ENCODE measurements around the gene FUT6. TPM values are rescaled to one million over a fixed set of nuclear protein-coding genes. Genes with fewer than 3 reads are reported as not detected.

FUT6 gene
- total and polyA plus RNA-seq, 5 donors = not detected

DNA sequence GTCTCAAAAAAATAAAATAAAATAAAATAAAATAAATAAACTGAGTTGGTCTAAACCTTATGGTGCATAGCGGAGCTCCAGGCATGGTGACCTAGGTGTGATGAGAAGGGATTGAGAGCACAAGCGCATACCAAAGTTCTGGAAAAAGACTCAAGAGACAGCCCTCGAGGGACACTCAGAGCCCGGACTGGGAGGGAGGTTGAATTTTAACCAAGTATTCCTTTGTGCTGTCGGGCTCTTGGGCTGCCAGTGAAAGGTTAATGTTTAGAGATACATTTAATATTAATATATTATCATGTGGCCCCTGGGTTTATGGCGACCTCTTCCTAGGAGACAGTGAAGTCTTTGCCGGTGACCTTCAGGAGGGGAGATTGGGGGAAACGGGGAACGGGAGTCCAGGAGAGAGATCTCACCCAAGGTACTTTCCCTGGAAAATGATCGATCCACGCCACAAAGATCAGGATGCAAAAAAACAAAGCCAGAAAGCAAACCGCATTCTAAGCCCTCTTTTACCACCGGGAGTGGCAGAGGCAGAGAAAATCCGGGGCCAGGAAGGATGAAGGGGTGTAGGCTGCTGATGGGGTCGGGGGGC, 1.6 kb downstream of the FUT6 start:
- ATAC-seq = no peak
- intact Hi-C loops (cut with DNase I) = no loop called here

GRCh38 chr19:5832527-5833216, 6.8 kb downstream of the FUT6 start:
- ATAC-seq (no peak), DNase-seq (no peak)
- Histone ChIP-seq H3K27ac (ENCODE audit: low read length) (no peak overlapping the region), H3K4me3 (ENCODE audit: low read length) (no peak overlapping the region), H3K9me3 (ENCODE audit: control insufficient read depth, low read length) (no peaks in the 10 kb centered on the region), H3K27me3 (ENCODE audit: control insufficient read depth, insufficient read depth) (no peaks in the 10 kb centered on the region), H3K4me1 (ENCODE audit: control insufficient read depth, insufficient read depth, low read length) (no peaks in the 10 kb centered on the region)
- 85% methylated on average over 6 of the region's 6 CpGs for WGBS
- intact Hi-C loops (cut with DNase I) = no loop called here

More for the DNA sequence above, 1.6 kb downstream of the FUT6 start:
- no peak for DNase-seq
- Histone ChIP-seq H3K27ac (ENCODE audit: low read length) (no peak overlapping the region), H3K4me1 (ENCODE audit: control insufficient read depth, insufficient read depth, low read length) (no peaks in the 10 kb centered on the region), H3K9me3 (ENCODE audit: control insufficient read depth, low read length) (no peaks in the 10 kb centered on the region), H3K27me3 (ENCODE audit: control insufficient read depth, insufficient read depth) (no peaks in the 10 kb centered on the region), H3K4me3 (ENCODE audit: low read length) (no peak overlapping the region)
- 58% methylated on average over 15 of the region's 15 CpGs for WGBS

- Histone ChIP-seq H3K9me3 (ENCODE audit: control insufficient read depth, low read length) (no peaks in the 10 kb centered on the region), H3K4me3 (ENCODE audit: low read length) (no peak overlapping the region), H3K27me3 (ENCODE audit: control insufficient read depth, insufficient read depth) (no peaks in the 10 kb centered on the region), H3K27ac (ENCODE audit: low read length) (no peak overlapping the region), H3K4me1 (ENCODE audit: control insufficient read depth, insufficient read depth, low read length) (peaks cover 2% of the 10 kb centered on the region)
- ATAC-seq (no peak), DNase-seq (no peak)
- WGBS = 84% methylated on average over 22 of the region's 22 CpGs
- intact Hi-C loops (cut with DNase I) = no loop called here
Measured at GRCh38 chr19:5832061-5832460, 7.4 kb downstream of the FUT6 start.

GRCh38 chr19:5831159-5831558, 8.3 kb downstream of the FUT6 start:
- intact Hi-C loops (cut with DNase I) = no loop called here
- 88% methylated on average over 9 of the region's 9 CpGs for WGBS
- H3K27me3 ChIP-seq (ENCODE audit: control insufficient read depth, insufficient read depth) = no peaks in the 10 kb centered on the region

GRCh38 chr19:5829567-5830310, 9.8 kb downstream of the FUT6 start:
- Histone ChIP-seq H3K9me3 (ENCODE audit: control insufficient read depth, low read length) (no peaks in the 10 kb centered on the region), H3K4me3 (ENCODE audit: low read length) (no peak overlapping the region), H3K27ac (ENCODE audit: low read length) (no peak overlapping the region), H3K27me3 (ENCODE audit: control insufficient read depth, insufficient read depth) (no peaks in the 10 kb centered on the region), H3K4me1 (ENCODE audit: control insufficient read depth, insufficient read depth, low read length) (peaks cover 2% of the 10 kb centered on the region)
- DNase-seq = no peak
- no peak for ATAC-seq
- intact Hi-C loops (cut with DNase I) = loop anchor here in 2 of 4 donors (10.0 kb wide), 1 partner anchor 55 kb away; no protein-coding TSS in a partner anchor
- 50% methylated on average over 34 of the region's 34 CpGs for WGBS

More at GRCh38 chr19:5831159-5831558, 8.3 kb downstream of the FUT6 start:
- no peak for ATAC-seq
- no peak overlapping the region for H3K4me3 ChIP-seq (ENCODE audit: low read length)
- no peak overlapping the region for H3K27ac ChIP-seq (ENCODE audit: low read length)
- H3K9me3 ChIP-seq (ENCODE audit: control insufficient read depth, low read length) = no peaks in the 10 kb centered on the region
- DNase-seq = no peak
- H3K4me1 ChIP-seq (ENCODE audit: control insufficient read depth, insufficient read depth, low read length) = peaks cover 2% of the 10 kb centered on the region

DNA sequence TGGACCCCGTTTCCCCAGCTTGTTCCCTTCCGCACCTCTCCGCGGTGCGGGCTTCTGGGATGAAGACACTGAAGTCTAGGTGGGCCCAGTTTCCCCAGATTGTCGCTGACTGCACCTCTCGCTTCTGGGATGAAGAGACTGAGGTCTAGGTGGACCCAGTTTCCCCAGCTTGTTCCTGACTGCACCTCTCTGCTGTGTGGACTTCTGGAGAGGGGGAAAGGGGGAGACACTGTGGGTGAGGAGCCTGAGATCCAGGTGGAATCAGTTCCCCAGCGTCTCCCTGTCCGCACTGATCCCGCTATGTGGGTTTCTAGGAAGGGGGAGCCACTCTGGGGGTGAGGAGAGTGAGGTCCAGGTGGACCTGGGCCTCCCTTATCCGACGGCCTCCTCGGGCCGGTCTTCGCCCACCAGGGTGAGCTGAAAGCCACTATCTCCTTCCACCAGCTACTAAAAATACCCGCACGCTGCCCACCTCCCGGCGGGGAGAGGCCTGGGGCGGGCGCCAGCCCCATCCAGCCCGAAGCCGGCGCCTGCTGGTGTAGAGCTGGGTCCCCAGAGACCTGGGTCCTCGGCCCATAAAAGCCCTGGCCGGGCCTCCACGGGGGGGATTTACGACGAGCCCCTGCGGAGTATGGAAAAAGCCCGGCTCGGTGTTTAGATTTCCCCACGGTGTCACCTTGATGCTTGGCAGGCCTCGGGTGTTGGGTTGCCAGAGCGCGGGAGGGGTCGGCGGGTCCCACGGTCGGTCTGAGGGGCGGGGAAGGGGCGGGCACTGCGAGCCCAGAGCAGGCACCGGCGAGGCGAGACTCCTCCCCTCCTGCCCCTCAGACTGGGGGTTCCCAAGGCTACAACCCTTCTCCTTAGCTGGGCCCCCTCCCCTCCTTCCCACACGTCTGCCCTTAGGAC, 10.6 kb downstream of the FUT6 start:
- H3K27ac ChIP-seq (ENCODE audit: low read length) = peak overlapping the region; percentile 42
- DNase-seq (peak in 2 of 3 donors; percentile 77 to 84), ATAC-seq (peak; percentile 34 to 40)
- H3K27me3 ChIP-seq (ENCODE audit: control insufficient read depth, insufficient read depth) = no peaks in the 10 kb centered on the region
- peak overlapping the region; percentile 6 for H3K4me3 ChIP-seq (ENCODE audit: low read length)
- WGBS = 2% methylated on average over 47 of the region's 47 CpGs
- peaks cover 2% of the 10 kb centered on the region for H3K4me1 ChIP-seq (ENCODE audit: control insufficient read depth, insufficient read depth, low read length)
- H3K9me3 ChIP-seq (ENCODE audit: control insufficient read depth, low read length) = no peaks in the 10 kb centered on the region
- intact Hi-C loops (cut with DNase I) = loop anchor here in 2 of 4 donors (10.0 kb wide), 1 partner anchor 56 kb away; no protein-coding TSS in a partner anchor

DNA sequence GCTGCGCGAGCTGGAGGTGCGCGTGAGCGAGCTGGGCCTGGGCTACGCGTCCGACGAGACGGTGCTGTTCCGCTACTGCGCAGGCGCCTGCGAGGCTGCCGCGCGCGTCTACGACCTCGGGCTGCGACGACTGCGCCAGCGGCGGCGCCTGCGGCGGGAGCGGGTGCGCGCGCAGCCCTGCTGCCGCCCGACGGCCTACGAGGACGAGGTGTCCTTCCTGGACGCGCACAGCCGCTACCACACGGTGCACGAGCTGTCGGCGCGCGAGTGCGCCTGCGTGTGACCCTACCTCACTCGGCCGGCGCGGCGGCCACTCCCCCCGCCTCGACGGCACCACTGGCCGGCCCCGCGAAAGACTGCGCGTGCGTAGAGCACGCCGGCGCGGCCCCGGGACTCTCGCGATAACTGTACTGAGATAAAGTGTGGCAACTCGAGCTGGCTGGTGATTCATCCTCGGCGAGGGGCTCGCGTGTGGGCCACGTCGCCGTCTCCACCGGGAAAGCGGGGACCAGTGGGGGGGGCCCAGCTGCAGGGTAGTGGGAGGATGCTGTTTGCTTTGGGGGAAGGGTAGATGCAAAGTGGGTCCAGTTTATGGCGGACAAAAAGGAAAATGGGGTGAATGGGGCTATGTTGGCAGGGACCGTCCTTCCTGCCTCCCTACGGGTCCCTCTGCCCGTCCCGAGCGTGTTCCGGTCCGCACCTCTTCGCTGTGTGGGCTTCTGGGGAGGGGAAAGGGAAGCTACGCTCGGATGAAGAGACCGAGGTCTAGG, 11.4 kb downstream of the FUT6 start:
- DNase-seq (peak; percentile 90 to 96 (median 95)), ATAC-seq (peak; percentile 80 to 83)
- H3K27me3 ChIP-seq (ENCODE audit: control insufficient read depth, insufficient read depth) = no peaks in the 10 kb centered on the region
- intact Hi-C loops (cut with DNase I) = loop anchor here in 2 of 4 donors (10.0 kb wide), 1 partner anchor 57 kb away; no protein-coding TSS in a partner anchor
- peaks cover 2% of the 10 kb centered on the region for H3K4me1 ChIP-seq (ENCODE audit: control insufficient read depth, insufficient read depth, low read length)
- no peaks in the 10 kb centered on the region for H3K9me3 ChIP-seq (ENCODE audit: control insufficient read depth, low read length)
- 2% methylated on average over 91 of the region's 91 CpGs for WGBS
- peak overlapping the region; percentile 24 for H3K4me3 ChIP-seq (ENCODE audit: low read length)
- H3K27ac ChIP-seq (ENCODE audit: low read length) = peak overlapping the region; percentile 42

DNA sequence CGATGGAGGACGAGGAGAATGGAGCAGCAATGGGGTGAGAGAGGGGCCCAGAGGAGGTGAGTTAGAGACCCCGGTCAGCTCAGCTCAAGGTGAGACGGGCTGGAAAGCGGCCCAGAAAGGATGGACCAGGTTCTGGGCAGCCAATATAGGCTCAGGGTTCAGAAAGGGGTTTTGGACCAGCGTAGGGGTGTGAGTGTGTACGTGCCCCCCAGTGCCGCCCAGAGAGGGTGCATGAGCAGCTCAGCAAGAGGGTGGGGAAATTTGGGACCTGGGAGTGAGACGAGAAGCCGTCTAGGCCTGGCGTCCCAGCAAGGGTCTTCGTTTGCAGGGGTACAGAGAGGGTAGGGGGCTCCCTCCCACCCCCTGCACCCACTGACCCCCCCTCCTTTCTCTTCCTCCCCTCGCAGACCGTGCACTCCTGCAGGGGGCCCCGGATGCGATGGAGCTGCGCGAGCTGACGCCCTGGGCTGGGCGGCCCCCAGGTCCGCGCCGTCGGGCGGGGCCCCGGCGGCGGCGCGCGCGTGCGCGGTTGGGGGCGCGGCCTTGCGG, 12.1 kb downstream of the FUT6 start:
- intact Hi-C loops (cut with DNase I) = loop anchor here in 2 of 4 donors (10.0 kb wide), 1 partner anchor 57 kb away; no protein-coding TSS in a partner anchor
- 15% methylated on average over 37 of the region's 37 CpGs for WGBS
- no peak for DNase-seq

DNA sequence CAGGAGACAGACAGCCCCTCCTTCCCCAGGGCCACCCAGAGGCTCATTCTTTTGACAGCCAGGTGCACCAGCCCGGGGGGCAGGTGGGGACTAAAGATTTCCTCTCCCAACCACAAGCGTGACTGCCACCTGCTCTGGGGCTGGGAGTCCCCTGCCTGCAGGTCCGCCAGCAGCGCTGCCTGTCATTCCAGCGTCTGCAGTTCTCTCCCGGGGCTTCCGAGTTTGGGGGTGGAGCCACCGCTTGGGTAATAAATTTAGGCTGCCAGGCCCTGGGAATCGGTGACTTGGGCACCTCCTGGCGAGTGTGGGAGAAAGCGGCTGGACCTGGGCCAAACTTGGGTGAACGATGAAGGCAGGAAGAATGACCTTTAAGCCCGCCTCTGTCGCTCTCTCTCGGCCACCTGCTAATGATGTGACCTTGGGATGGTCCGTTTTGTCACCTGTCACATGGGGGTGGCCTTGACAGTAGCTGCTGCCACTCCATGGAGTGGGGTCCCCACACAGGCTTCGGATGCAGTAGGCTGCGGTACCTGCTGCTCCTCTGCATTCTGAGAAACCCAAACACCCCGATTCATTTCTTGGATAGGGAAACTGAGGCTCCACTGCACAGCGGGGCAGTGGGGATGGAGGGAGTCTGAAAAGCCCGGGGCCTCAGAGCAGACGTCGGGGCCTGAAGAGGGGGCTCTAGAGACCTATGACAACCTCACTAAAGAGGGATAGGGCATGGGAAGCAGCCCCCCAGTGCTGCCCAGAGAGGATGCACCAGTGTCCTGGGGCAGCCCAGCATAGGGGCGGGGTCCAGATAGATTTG, 12.8 kb downstream of the FUT6 start:
- intact Hi-C loops (cut with DNase I) = loop anchor here in 2 of 4 donors (10.0 kb wide), 1 partner anchor 58 kb away; no protein-coding TSS in a partner anchor
- ATAC-seq (no peak), DNase-seq (peak; percentile 61 to 85 (median 81))
- H3K9me3 ChIP-seq (ENCODE audit: control insufficient read depth, low read length) = no peaks in the 10 kb centered on the region
- H3K4me1 ChIP-seq (ENCODE audit: control insufficient read depth, insufficient read depth, low read length) = peaks cover 2% of the 10 kb centered on the region
- H3K27me3 ChIP-seq (ENCODE audit: control insufficient read depth, insufficient read depth) = no peaks in the 10 kb centered on the region
- WGBS = 21% methylated on average over 24 of the region's 24 CpGs
- H3K27ac ChIP-seq (ENCODE audit: low read length) = peak overlapping the region; percentile 47
- H3K4me3 ChIP-seq (ENCODE audit: low read length) = no peak overlapping the region

More for the DNA sequence above, 12.1 kb downstream of the FUT6 start:
- no peaks in the 10 kb centered on the region for H3K9me3 ChIP-seq (ENCODE audit: control insufficient read depth, low read length)
- H3K4me1 ChIP-seq (ENCODE audit: control insufficient read depth, insufficient read depth, low read length) = peaks cover 2% of the 10 kb centered on the region
- peak overlapping the region; percentile 24 for H3K4me3 ChIP-seq (ENCODE audit: low read length)
- ATAC-seq = no peak
- H3K27me3 ChIP-seq (ENCODE audit: control insufficient read depth, insufficient read depth) = no peaks in the 10 kb centered on the region
- H3K27ac ChIP-seq (ENCODE audit: low read length) = peak overlapping the region; percentile 47

All from right cardiac atrium (tissue), 5 donors.